ENCODE measurements around the gene DNAH5.
"Not testable (repeated sequence)": the region's sequence is repeated elsewhere in the genome, so short reads cannot be mapped to it uniquely, and the experiment has no call there.

The DNAH5 gene

GRCh38 chr5:13944560-13945199, at the start of gene DNAH5:
DNAH5 (minus strand) TSS chr5:13944688; CDS start chr5:13944438, 250 bp downstream.
- DNase-seq (ENCODE audit: insufficient read length, low spot score), result no peak
- FAIRE-seq, result no peak

DNA sequence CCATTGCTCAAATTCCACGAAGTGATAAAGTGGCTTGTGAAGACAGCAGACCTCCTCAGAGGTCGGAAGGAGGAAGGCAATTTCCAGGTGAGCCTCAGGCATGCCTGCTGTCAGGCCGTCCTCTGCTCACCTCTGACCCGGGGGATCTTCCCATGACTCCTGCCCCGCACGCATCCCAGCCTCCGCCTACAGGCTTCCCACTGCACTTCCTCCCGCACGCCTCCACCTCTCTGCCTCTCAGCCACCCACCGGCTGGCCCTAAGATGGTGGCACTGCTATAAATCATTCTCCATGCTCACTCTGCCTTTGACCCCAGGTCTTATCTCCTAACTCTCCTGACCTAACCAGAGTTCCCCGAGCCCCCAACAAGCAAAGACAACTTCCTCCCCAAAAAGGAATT, 49.4 kb upstream of the DNAH5 start:
- FAIRE-seq, result no peak
- no peak for DNase-seq (ENCODE audit: insufficient read length, low spot score)

DNA sequence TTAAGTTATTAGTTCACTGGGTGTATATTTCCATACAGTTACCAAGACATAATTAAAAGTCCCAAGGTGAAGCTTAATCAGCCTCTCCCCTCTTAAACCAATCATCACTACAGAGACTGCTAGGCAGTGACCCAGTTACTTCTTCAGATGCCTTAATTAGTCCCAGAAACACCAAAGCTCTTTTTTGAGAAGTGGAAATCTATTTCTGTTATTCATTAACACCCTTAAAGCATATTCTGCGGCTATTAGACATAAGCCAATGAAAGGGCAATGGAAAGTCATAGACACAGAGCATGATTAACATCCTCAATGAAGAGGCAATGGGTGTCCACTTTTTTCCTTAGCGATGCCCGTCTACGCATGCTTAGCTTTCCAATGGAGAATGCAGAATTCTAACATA, 48.3 kb upstream of the DNAH5 start:
- DNase-seq (ENCODE audit: insufficient read length, low spot score) (no peak), FAIRE-seq (no peak)

DNA sequence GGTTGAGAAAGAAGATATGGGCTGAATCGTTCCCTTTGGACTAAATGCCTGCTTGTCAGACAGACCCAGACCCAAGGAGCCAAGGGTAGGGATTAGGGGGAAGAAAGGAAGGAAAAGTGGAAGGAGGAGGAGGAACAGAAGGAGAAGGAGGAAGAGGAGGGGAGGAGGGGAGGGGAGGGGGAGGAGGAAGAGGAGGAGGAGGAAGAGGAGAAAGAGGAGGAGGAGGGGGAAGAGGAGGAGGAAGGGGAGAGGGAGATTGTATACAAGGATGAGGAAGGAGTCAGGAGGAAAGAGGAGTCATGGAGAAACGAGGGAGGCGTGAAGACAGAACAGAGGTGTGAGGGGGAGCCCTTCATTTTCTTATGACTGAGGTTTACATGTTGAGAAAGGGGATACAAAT, 46.9 kb upstream of the DNAH5 start:
- FAIRE-seq (no peak), DNase-seq (ENCODE audit: insufficient read length, low spot score) (no peak)

GRCh38 chr5:13990896-13991295, 46.4 kb upstream of the DNAH5 start:
- no peak for DNase-seq (ENCODE audit: insufficient read length, low spot score)
- no peak for FAIRE-seq

- FAIRE-seq (no peak), DNase-seq (ENCODE audit: insufficient read length, low spot score) (no peak)
Measured at GRCh38 chr5:13989832-13990231, 45.3 kb upstream of the DNAH5 start.

- peak; percentile 56 for FAIRE-seq
Measured at GRCh38 chr5:13987843-13988464, 43.5 kb upstream of the DNAH5 start.

GRCh38 chr5:13985731-13986418, 41.4 kb upstream of the DNAH5 start:
- FAIRE-seq (no peak), DNase-seq (ENCODE audit: insufficient read length, low spot score) (no peak)

More at GRCh38 chr5:13987843-13988464, 43.5 kb upstream of the DNAH5 start:
- peak; percentile 48 for DNase-seq (ENCODE audit: insufficient read length, low spot score)

DNA sequence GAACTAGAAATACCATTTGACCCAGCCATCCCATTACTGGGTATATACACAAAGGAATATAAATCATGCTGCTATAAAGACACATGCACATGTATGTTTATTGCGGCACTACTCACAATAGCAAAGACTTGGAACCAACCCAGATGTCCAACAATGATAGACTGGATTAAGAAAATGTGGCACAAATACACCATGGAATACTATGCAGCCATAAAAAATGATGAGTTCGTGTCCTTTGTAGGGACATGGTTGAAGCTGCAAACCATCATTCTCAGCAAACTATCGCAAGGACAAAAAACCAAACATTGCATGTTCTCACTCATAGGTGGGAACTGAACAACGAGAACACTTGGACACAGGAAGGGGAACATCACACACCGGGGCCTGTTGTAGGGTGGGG, 40.4 kb upstream of the DNAH5 start:
- DNase-seq (ENCODE audit: insufficient read length, low spot score); FAIRE-seq: not testable (repeated sequence)

DNA sequence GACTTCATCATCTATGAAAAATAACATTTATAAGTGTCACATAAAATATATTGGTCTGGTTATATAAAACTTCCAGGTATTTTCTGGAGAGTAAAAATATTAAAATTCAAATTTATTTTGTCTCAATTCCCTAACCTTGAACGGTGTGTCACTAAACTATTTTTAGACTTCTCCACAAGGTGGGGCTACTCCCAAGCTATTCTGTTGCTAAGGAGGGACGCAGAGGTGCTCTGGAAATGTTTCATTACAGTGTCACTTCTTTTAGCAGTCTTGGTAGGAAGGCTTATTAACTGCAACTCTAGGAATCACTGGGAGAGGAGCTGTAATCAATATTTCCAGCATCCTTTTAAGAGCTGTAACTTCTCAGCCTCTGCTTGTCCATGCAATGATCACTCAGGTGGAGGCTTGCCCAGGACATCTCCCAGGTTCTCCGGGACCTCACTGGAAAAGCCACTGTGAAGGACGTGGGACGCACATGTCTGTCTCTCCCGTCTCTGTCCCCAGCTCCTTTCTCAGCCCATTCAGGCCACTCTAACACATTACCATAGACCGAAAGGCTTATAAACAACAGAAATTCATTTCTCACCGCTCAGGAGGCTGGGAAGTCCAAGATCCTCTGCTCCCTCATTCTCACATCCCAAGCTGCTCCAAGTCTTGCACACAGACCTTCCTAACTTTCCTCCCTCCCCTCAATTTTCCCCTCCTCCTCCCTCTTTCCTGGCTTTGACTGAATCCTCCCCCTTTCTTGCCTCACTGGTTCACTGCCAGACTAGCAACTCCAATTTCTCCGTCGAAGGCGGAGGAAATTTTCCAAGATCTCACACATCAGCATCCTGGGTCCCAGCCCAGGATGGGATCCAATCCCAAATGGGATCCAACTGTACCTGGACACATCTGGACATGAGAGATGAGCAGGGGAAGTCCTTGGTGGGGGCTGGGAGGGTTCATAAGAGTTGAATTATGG, 32.7 kb upstream of the DNAH5 start:
- DNase-seq (ENCODE audit: insufficient read length, low spot score) (no peak), FAIRE-seq (no peak)

- DNase-seq (ENCODE audit: insufficient read length, low spot score) (no peak), FAIRE-seq (no peak)
Measured at GRCh38 chr5:13976223-13976622, 31.7 kb upstream of the DNAH5 start.

DNA sequence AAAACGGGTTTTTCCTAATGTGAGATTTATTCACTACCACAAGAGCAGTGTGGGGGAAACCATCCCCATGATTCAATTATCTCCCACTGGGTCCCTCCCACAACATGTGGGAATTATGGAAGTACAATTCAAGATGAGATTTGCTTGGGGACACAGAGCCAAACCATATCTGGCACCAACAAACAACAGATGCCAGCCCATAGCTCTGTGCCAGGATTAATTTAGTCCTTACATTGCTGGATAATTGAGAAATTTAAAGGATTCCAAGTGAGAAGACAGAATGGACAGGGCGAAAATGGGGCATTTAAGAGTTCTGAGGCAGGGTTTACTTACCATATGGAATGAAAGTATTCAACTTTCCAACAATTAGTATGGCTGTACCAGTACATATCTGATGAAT, 30.8 kb upstream of the DNAH5 start:
- DNase-seq (ENCODE audit: insufficient read length, low spot score), result no peak
- FAIRE-seq, result no peak

GRCh38 chr5:13973724-13974123, 29.2 kb upstream of the DNAH5 start:
- FAIRE-seq (no peak), DNase-seq (ENCODE audit: insufficient read length, low spot score) (no peak)

DNA sequence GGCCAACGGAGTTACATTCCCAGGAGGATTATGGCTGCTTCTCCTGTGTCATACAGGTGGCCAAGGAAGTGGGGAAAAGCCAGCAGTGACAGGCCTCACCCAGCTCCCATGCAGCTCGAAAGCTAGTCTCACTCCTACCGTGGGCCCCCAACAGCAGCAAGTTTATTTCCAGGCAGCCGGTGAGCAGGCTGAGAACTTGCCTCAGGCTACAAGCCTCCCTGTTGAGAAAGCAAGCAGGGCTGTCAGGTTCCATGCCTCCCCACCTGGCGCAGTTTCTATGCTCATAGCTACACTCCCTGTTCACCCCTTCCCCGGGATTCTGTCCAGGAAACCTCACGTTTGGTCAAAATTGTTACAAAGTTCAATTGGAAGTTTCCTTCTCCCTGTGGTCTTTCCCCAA, 27.5 kb upstream of the DNAH5 start:
- FAIRE-seq (no peak), DNase-seq (ENCODE audit: insufficient read length, low spot score) (no peak)

DNA sequence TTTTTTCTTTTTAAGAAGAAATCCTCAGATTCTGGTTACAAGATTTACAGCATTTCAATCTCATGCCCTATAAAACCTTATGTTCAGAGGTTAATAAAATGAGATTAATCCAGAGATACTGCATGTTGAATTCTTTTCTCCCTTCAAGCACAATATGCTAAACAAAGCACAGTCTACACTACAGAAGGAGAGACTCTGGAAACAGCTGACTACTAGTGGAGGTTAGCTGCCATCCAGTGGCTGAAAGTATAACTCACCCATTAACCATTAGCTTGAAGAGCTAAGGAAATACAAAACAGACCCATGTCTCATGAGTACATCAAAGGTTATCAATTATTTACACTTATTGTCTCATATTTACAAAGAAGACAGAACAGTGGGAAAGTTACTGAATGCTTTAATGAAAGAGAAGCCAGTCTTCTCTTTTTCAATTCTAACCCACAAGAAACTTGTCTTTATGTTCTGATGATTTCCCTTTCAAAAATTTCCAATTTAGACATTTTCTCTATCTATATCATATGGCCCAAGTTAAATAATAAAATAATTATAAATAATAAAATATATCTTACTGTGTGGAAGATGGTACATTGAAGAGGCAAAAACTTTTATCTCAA, 12.7 kb upstream of the DNAH5 start:
- DNase-seq (ENCODE audit: insufficient read length, low spot score) (peak; percentile 7), FAIRE-seq (peak; percentile 88)

- no peak for DNase-seq (ENCODE audit: insufficient read length, low spot score)
Measured at GRCh38 chr5:13956471-13956870, 12.0 kb upstream of the DNAH5 start.

DNA sequence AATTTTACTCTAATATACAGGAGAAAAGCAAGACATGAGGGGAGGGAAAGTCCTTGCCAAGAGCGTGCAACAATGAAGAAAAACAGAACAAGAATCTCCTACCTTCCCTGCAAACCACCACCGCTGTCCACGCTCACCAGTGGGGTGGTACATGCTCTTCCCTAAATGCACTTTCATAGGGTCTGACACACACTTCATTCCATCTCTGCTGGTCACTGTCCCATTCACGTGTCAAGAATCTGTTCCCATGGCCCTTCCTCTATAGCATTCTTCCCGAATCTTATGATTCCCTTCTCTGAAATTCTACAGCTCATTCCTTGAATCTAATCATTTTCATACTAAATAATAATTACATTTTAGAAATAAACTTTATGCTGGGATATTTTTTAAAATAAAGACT, 11.4 kb upstream of the DNAH5 start:
- DNase-seq (ENCODE audit: insufficient read length, low spot score) (no peak), FAIRE-seq (no peak)

More at GRCh38 chr5:13956471-13956870, 12.0 kb upstream of the DNAH5 start:
- no peak for FAIRE-seq

GRCh38 chr5:13946111-13946510, 1.6 kb upstream of the DNAH5 start:
- FAIRE-seq, result no peak
- no peak for DNase-seq (ENCODE audit: insufficient read length, low spot score)

GRCh38 chr5:13945271-13945670, 783 bp upstream of the DNAH5 start:
- DNase-seq (ENCODE audit: insufficient read length, low spot score) (no peak), FAIRE-seq (no peak)

GRCh38 chr5:13943676-13944075, 812 bp downstream of the DNAH5 start:
- no peak for DNase-seq (ENCODE audit: insufficient read length, low spot score)
- FAIRE-seq, result no peak
